Measurements from ENCODE around the gene IL2RG.

GRCh38 chrX:71067712-71068043, 43.7 kb downstream of the IL2RG start:
- no peak for TF ChIP-seq CTCF (IDR thresholded peaks at IDR 0.05; ENCODE audit: low read length)
- no peak for TF ChIP-seq EZH2 (IDR thresholded peaks at IDR 0.05; ENCODE audit: borderline replicate concordance, low read length)
